ENCODE measurements around the gene GRIK5.
A peak's percentile ranks its signal among the peaks of the same experiment; 100 is the strongest.

The GRIK5 gene

DNA sequence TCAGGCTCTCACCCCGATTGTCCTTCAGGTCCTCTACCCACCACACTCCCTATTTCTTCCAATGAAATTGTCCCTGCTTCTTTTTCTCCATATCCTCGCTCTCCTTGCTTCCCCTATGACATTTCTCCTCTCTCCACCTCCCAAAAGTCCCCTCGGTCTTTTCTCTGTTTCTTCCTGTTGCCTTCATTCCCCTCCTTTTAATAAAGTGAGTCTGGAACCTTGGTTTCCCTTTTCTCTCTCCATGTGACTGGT is 5.3 kb upstream of the GRIK5 start:
- DNase-seq, result no peak

GRCh38 chr19:42074513-42075363 is 4.7 kb upstream of the GRIK5 start:
- peak; percentile 36 for DNase-seq

DNA sequence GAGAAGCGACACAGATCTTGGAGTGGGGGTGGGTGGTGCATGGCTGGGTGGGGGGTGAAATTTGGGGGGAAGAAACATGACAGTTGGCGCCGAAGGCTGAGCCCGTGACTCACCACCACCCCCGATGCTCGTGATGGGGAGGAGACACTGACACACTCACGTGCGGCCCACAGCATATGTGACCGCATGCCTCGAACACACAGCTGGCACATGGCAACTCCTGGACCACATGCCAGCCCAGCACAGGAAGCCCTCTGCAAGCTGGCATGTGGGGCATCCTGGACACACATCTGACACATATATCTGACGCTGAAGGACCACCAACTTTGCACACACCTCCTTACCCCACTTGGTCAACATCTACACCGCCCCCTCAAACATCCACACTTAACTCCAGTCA is 1.2 kb upstream of the GRIK5 start:
- no peak for DNase-seq

DNA sequence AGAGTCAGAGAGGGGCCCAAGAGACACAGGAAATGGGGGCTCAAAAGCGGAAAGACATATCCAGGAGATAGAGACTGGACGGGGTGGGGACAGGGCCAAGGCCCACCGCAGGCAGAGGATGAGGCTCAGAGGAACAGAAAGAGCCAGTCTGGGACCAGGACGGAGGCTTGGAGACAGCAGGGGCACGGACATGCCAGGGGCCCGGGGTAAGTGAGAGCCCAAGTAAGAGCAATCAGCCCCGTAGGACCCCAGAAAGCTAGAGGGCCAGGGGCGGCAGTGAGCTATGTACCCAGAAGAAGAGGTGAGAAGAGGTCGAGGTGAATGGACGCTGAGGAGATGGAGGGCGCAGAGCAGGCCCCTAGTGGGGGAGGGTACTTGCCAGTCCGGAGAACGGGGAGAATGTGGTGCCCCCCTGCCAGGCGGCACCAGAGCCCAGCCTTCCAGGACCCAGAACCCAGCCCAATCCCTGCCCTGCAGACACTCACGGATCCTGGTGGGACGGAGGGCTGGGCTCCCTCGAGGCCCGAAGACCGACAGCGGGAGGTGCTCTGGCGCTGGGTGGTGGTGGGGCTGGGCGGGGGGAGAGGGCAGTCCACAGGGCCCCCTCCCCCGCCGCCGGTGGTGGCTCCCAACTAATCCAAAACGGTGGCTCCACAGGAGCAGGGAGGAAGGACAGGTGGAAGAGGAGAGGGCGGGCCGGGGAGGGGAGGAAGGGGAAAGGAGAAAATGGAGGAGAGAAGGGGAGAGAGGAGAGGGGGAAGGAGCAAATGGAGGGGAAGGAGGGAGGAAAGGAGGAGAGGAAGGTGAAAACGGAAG is 1.0 kb downstream of the GRIK5 start:
- no peak for DNase-seq

DNA sequence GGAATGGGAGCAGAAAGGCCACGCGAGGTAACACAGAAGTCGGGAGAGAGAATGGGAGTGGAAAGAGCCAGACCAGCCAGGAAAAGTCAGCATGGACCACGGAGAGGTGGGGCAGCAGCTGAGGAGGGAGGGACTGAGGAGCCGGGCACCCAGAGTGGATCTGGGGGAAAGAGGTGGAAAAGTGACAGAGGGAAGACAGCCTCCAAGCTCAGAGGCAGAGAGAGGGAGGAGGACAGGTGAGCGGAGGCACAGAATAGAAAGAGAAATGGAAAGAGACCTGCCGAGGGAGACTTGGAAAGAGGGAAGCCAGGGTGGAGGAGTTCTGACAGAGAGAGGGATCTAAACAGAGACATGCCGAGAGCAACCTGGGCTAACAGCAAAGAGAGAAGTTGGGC is 1.6 kb downstream of the GRIK5 start:
- no peak for DNase-seq

DNA sequence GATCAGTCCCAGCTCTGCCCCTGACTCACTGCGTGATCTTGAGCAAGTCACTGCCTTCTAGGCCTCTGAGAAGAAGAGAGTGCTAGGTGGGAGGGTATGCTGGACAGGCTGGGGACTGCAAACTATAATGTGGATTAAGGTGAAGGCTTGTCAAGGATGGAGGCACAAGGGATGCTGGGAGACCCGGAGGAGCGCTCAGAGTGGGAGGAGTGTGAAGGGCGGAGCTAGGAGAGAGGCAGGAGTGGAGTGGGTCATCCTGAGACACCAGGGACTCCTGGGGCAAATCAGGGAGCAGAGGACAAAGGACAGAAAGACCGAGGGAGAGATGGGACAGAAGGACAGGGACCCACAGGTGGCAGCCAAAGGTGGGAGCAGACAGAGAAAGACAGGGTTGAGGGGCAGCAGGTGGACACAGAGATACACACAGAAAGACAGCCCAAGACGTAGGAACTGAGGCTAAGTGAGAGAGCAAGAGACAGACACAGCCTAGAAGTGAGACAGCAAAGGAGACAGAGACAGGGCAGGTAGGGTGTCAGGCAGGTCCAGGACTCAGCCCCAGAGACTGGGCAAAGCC is 2.6 kb downstream of the GRIK5 start:
- DNase-seq, result no peak

- DNase-seq, result no peak
Observed at GRCh38 chr19:42066075-42066754, 3.8 kb downstream of the GRIK5 start.

- no peak for DNase-seq
Observed at GRCh38 chr19:42065511-42065910, 4.5 kb downstream of the GRIK5 start.

DNA sequence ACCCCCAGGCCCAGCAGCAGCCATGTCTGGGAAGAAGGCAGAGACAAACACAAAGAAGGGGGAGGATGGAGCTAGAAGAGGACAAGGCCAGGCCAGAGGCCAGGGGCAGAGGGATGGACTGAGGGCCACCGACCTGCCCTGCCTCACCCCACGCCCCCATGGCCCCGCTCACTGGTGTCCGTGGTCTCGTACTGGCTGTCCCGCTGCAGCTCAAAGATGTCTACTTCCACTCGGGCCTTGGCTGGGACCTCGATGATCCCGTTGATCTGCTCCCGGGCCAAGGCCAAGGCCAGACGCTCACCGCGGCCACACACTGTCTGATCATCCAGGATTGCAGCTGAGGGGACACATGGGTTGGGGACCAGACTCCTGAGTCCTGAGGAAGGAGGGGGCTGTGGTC is 5.0 kb downstream of the GRIK5 start:
- DNase-seq, result no peak

DNA sequence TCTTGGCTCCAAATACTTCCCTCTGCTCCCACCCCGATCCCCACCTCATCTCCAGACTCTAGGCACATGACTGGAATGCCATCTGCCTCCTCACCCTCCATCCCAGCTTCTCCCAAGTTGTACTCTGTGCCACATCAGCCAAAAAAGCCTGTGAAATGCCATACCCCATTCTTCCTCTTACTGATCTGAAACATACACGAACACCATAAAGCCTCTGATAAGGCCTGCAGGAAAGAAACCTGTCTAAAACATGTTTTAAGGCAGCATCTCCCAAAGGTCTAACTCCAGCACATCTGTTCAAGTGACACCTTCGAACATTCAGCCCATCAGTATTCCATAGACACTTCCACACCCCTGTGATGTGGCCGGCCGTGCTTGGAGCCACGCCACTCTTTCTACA is 5.6 kb downstream of the GRIK5 start:
- DNase-seq, result no peak

DNA sequence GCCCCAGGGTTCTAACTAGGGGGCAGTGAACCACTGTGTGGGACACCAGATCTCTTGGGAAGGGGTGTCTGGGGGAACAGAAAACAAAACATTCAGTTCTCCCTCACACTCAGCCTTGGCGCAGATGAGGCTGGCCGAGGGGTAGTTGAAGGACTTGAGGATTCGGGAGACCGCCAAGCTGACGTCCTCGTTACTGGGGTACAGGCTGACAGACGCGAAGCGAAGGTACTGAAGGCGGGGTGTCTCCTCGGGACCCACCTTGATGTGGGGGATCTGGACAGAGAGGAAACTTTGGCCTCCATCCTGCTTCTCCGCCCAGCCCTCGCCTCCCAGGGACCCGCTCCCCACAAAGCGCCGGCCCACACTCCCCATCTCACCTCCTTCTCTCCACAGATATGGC is 7.6 kb downstream of the GRIK5 start:
- no peak for DNase-seq

GRCh38 chr19:42060117-42060516 is 9.9 kb downstream of the GRIK5 start:
- no peak for DNase-seq

- DNase-seq, result no peak
Observed at GRCh38 chr19:42059196-42059595, 10.8 kb downstream of the GRIK5 start.

DNA sequence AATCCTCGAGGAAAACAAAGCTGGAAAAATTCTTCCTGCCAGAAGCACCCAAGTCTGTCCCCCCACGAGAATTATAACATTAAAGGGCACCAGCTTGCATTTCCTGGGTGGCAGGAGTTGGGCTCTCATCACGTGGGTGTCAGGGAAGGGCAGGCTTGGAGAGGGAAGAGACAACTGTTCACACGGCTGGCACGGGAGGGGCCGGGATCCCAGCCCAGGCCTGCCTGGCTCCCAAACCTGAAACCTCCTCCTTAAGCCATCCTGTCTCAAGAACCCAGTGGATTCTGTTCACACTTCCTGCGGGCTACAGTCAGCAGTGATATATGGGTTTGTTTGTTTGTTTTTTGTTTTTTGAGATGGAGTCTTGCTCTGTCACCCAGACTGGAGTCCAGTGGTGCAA is 12.2 kb downstream of the GRIK5 start:
- no peak for DNase-seq

DNA sequence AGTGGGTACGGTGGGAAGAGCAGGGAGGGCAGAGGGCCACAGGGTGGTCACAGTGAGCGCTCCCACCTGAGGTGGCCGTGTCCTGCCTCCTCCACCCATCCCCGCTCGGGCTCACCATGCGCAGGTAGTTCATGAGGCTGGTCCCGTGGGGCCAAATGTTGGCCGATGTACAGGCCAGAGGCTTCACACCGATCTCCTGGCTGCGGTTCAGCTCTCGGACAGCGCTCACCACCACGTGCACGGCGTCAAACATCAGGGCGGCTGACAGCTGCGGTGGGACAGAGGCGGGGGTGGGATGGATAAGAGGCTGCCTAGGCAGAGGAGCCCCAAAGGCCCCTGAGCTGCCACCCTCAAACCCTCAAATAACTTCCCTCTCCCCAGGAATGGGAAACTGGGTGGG is 15.8 kb downstream of the GRIK5 start:
- no peak for DNase-seq

DNA sequence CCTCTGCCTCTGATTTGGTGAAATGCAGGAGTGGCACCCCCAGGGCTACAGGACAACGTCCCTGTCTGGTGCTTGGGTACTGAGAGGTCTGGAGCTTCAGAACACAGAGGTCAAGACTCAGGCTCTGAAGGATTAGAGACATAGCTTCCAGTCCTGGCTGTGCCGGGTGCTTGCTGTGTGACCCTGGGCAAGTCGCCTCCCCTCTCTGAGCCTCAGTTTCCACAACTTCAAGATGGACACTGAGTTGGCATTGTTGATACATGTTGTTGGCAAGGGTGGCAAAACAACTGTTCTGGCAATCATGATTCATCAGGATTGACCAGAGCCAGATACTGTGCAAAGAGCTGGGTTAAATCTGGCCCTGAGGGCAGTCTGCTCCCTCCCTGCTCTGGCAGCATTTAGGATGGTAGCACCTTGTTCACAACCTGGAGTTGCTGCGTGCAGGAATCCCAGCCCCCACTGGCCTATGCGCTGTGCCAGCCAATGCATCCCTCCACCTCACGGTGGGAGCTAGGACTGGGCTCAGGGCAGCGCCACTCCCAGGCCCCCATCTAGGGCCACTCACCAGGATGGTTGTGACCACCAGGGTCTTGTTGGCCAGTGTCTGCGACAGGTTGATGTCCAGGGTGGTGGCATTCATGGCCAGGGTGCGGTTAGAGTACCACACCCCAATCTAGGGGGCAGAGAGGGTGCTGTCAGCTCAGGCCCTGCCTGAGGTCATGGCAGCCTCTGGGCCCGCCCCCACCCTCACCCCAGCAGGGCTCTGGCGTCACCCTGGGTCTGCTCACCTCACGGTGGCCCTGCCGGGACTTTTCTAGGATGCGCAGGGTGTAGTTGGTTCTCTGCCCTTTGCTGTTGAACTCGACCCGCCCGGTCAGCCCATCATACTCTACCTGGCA is 16.7 kb downstream of the GRIK5 start:
- DNase-seq, result no peak

DNA sequence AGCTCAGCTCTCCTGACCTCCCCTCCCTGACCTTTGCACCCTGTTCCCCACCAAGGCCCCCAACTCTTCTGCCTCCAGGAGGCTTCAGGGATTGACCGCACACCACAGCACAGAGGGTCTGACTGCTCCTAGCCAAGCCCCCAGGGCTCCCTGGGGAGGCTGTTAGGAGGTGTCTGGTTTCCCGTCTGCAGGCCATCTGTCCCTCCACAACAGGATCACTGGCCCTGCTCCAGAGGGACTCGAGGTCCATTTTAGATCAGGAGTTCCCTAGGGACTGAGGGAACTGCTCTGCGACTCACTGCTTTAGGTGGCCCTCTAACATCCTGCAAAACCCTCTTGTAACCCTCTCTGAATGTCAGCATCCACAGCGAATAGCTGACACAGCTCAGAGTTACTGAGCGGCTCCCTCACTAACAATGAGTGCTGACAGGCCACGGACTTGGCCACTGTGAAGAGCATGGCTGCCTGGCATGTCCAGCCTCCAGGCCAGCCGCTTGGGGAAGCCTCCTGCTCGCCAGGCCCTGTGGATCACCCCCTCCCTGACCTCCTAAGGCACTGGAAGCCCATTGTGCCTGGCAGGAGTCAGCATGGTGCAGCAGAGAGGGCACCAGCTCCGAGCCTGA is 17.7 kb downstream of the GRIK5 start:
- DNase-seq, result no peak

DNA sequence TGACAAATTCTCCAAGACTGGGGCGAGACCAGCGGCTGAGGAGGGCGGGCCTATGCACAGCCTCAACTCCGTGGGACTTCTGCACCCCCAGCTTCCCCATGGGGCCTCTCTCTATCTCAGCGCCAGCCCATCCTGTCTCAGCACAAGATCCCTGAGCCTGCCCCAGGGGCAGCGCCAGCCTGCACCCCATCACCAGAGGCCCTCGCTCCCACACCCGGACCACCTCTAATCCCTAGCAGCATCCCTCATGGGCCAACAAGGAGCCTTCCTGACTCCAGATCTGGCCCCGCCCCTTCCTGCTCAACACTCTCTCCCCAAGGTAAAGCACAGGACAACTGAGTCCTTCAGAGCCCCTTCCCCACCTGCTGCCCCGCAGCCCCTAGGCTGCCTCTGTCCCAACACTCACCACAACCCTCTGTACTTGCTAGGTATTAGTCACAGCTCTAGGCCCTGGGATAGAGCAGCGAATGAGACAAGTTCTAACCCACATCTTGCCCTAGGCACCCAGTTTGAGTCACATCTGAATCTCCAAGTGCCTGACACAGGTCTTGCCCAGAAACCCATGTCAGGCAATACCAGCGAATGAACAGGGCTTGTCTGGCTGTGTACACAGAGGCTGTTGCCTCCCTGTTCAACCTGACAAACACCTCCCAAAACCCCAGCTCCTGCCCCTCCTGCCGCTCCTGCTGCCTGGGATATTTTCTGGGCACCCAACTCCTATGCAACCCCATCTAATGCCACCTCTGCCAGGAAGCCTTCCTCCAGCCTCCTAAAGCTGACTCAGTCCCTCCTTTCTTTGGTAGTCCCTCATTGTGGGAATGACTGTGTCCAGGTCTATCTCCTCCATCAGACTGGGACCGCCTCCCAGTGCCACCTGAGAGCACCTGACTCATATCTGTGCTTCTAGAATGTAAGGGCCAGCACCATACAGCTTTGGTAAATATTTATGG is 18.6 kb downstream of the GRIK5 start:
- DNase-seq, result no peak

DNA sequence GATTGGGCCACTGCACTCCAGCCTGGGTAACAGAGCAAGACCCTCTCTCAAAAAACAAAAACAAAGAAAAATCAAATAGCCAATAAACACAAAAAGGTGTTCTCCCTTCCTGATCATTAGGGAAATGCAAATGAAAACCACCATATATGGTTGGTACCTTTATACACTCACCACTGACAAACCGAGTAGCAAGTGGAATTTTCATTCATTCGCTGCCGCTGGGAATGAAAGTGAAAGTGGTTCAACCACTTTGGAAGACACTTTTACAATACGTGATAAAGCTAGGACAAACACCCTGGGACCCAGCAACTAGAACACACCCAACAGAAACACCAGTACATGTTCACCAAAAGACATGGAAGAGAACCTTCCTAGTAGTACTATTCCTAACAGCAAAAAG is 21.0 kb downstream of the GRIK5 start:
- no peak for DNase-seq

DNA sequence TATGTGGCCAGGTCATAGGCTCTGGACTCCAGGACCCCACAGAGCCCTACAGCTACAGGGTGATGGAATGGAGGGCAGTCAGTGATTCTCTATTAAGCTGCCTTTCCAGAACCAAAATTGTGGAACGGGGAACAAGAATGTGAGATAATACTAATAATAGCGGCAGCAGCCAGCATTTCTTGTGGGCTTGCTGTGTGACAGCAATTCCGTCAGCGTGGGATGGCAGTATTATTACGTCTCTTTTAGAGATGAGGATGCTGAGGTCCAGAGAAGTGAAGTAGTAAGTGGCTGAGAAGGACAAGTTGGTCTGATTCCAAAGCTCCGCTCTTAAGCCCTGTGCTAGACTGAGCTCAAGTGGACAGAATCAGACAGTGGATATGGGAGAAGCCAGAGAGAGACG is 24.4 kb downstream of the GRIK5 start:
- no peak for DNase-seq
